Esophagus (tissue), 2 donors: ENCODE results near the gene DNAJC10. TPM values are rescaled to one million over a fixed set of nuclear protein-coding genes. Genes with fewer than 3 reads are reported as not detected.

Source experiments
- H3K27ac ChIP-seq, 2 donors: one replicate each; pipeline ENCODE4 v1.5.1; 2013; ENCODE audit warnings: low read depth in 2 of 2, mild to moderate bottlenecking in 2 of 2, inconsistent platforms in 1 of 2, low read length in 1 of 2, moderate library complexity in 1 of 2
- H3K27me3 ChIP-seq, 2 donors: one replicate each; pipeline ENCODE4 v1.6.1; 2013; ENCODE audit warnings: low read length in 2 of 2, control low read depth in 1 of 2, mild to moderate bottlenecking in 1 of 2; ENCODE audit not compliant: insufficient read depth in 2 of 2, control insufficient read depth in 1 of 2
- H3K36me3 ChIP-seq, 2 donors: one replicate each; pipeline ENCODE4 v1.6.1; 2013; ENCODE audit warnings: low read length in 1 of 2; ENCODE audit not compliant: control insufficient read depth in 2 of 2, insufficient read depth in 2 of 2
- H3K4me1 ChIP-seq, 2 donors: one replicate each; pipeline ENCODE4 v1.6.1; 2013; ENCODE audit warnings: low read length in 1 of 2; ENCODE audit not compliant: control insufficient read depth in 2 of 2, insufficient read depth in 2 of 2
- H3K4me3 ChIP-seq, 2 donors: one replicate each; pipeline ENCODE4 v1.5.1; 2013; ENCODE audit warnings: low read length in 2 of 2, mild to moderate bottlenecking in 2 of 2, low read depth in 1 of 2, moderate library complexity in 1 of 2
- H3K9me3 ChIP-seq, 2 donors: one replicate each; pipeline ENCODE4 v1.6.1; 2013; ENCODE audit warnings: mild to moderate bottlenecking in 2 of 2, low read depth in 1 of 2, low read length in 1 of 2, moderate library complexity in 1 of 2; ENCODE audit not compliant: control insufficient read depth in 2 of 2, insufficient read depth in 1 of 2
- WGBS, 2 donors: extraction: QIAGEN DNeasy Blood & Tissue Kit; methylation state at CpG; one replicate each; pipeline ENCODE4 v1.1.7; 2013; 5-methylcytosine and 5-hydroxymethylcytosine counted together
- polyA plus RNA-seq, 2 donors: library from polyadenylated mRNA; stranded (reverse); fragments of 200-250 nt; gene quantifications; one replicate each; pipeline ENCODE4 v1.2.3, GENCODE V29; 2013
- donor health status: healthy with polysubstance abuse.
- donor health status: Bipolar disorder and iron deficiency.

Gene DNAJC10
- polyA plus RNA-seq, 2 donors: 7.0 to 10.1 TPM

GRCh38 chr2:182694189-182694588, 21.9 kb upstream of the DNAJC10 start:
- Histone ChIP-seq H3K27ac (no peak overlapping the region), H3K27me3 (no peaks in the 10 kb centered on the region), H3K9me3 (no peaks in the 10 kb centered on the region), H3K4me3 (no peak overlapping the region), H3K4me1 (no peaks in the 10 kb centered on the region), H3K36me3 (no peaks in the 10 kb centered on the region)
- WGBS, 2 donors: 96 to 97% methylated on average over 4 of the region's 4 CpGs

GRCh38 chr2:182695776-182696175, 20.3 kb upstream of the DNAJC10 start:
- H3K36me3 ChIP-seq: no peaks in the 10 kb centered on the region
- H3K9me3 ChIP-seq: no peaks in the 10 kb centered on the region
- WGBS, 2 donors: 96 to 99% methylated on average over 2 of the region's 2 CpGs
- H3K27me3 ChIP-seq: no peaks in the 10 kb centered on the region
- H3K4me3 ChIP-seq: no peak overlapping the region
- no peak overlapping the region for H3K27ac ChIP-seq
- H3K4me1 ChIP-seq: no peaks in the 10 kb centered on the region

GRCh38 chr2:182698671-182699070, 17.4 kb upstream of the DNAJC10 start:
- Histone ChIP-seq H3K36me3 (no peaks in the 10 kb centered on the region), H3K9me3 (no peaks in the 10 kb centered on the region), H3K4me1 (no peaks in the 10 kb centered on the region), H3K27me3 (no peaks in the 10 kb centered on the region), H3K4me3 (no peak overlapping the region), H3K27ac (no peak overlapping the region)
- 63 to 65% methylated on average over 3 of the region's 3 CpGs for WGBS, 2 donors

- Histone ChIP-seq H3K4me1 (no peaks in the 10 kb centered on the region), H3K36me3 (no peaks in the 10 kb centered on the region), H3K27me3 (no peaks in the 10 kb centered on the region), H3K9me3 (no peaks in the 10 kb centered on the region), H3K27ac (no peak overlapping the region), H3K4me3 (no peak overlapping the region)
- 73 to 83% methylated on average over 1 of the region's 1 CpG for WGBS, 2 donors
Observed at GRCh38 chr2:182705761-182706160, 10.3 kb upstream of the DNAJC10 start.

- no peaks in the 10 kb centered on the region for H3K27me3 ChIP-seq
- H3K4me1 ChIP-seq: no peaks in the 10 kb centered on the region
- no peaks in the 10 kb centered on the region for H3K36me3 ChIP-seq
- 96% methylated on average over 2 of the region's 2 CpGs for WGBS, 2 donors
- H3K4me3 ChIP-seq: no peak overlapping the region
- no peaks in the 10 kb centered on the region for H3K9me3 ChIP-seq
- no peak overlapping the region for H3K27ac ChIP-seq
Observed at GRCh38 chr2:182706751-182707150, 9.3 kb upstream of the DNAJC10 start.

- Histone ChIP-seq H3K27me3 (no peaks in the 10 kb centered on the region), H3K36me3 (no peaks in the 10 kb centered on the region), H3K4me1 (no peaks in the 10 kb centered on the region), H3K4me3 (no peak overlapping the region), H3K27ac (no peak overlapping the region), H3K9me3 (no peaks in the 10 kb centered on the region)
Observed at GRCh38 chr2:182713601-182714000, 2.5 kb upstream of the DNAJC10 start.

- Histone ChIP-seq H3K27me3 (no peaks in the 10 kb centered on the region), H3K4me1 (no peaks in the 10 kb centered on the region), H3K9me3 (no peaks in the 10 kb centered on the region), H3K4me3 (peak overlapping the region; percentile 88 to 98), H3K36me3 (no peaks in the 10 kb centered on the region), H3K27ac (peak overlapping the region; percentile 84 to 93)
- whole genome bisulfite sequencing, 2 donors: 1 to 2% methylated on average over 9 of the region's 9 CpGs
Observed at GRCh38 chr2:182715121-182715891, 751 bp upstream of the DNAJC10 start.

- 1% methylated on average over 12 of the region's 12 CpGs for WGBS, 2 donors
- no peaks in the 10 kb centered on the region for H3K4me1 ChIP-seq
Observed at GRCh38 chr2:182716650-182716979, 558 bp downstream of the DNAJC10 start.

GRCh38 chr2:182717416-182717815, 1.4 kb downstream of the DNAJC10 start:
- no peaks in the 10 kb centered on the region for H3K36me3 ChIP-seq
- H3K4me3 ChIP-seq: no peak overlapping the region
- 32 to 48% methylated on average over 2 of the region's 2 CpGs for WGBS, 2 donors
- no peak overlapping the region for H3K27ac ChIP-seq
- H3K27me3 ChIP-seq: no peaks in the 10 kb centered on the region
- no peaks in the 10 kb centered on the region for H3K4me1 ChIP-seq
- H3K9me3 ChIP-seq: no peaks in the 10 kb centered on the region

More at GRCh38 chr2:182716650-182716979, 558 bp downstream of the DNAJC10 start:
- Histone ChIP-seq H3K27ac (peak overlapping the region; percentile 84 to 93), H3K27me3 (no peaks in the 10 kb centered on the region), H3K36me3 (no peaks in the 10 kb centered on the region), H3K9me3 (no peaks in the 10 kb centered on the region), H3K4me3 (peak overlapping the region; percentile 88 to 98)

GRCh38 chr2:182717816-182718215, 1.8 kb downstream of the DNAJC10 start:
- no peaks in the 10 kb centered on the region for H3K36me3 ChIP-seq
- H3K27me3 ChIP-seq: no peaks in the 10 kb centered on the region
- H3K4me1 ChIP-seq: no peaks in the 10 kb centered on the region
- no peaks in the 10 kb centered on the region for H3K9me3 ChIP-seq
- no peak overlapping the region for H3K27ac ChIP-seq
- H3K4me3 ChIP-seq: no peak overlapping the region
